Body of pancreas (tissue), 4 donors: ENCODE measurements around the gene RBMS1. TPM values are rescaled to one million over a fixed set of nuclear protein-coding genes. Genes with fewer than 3 reads are reported as not detected.

ENCODE experiments used
- ATAC-seq: fragments of 150-250 bp; one replicate; pipeline ENCODE4 v1.9.1; 2016
- DNase-seq, 4 donors: peaks; one replicate each; pipeline ENCODE4 v3.0.0-alpha.2; 2019
- H3K27ac ChIP-seq, 4 donors: fragments of 200-600 bp; sonication (generic); 1 replicate in 3 of 4; 2 replicates in 1 of 4; pipeline versions ENCODE4 v1.5.1 to v1.6.1; 2016 to 2019; ENCODE audit warnings: mild to moderate bottlenecking in 1 of 4, mixed read lengths in 1 of 4, moderate library complexity in 1 of 4
- H3K27me3 ChIP-seq, 2 donors: fragments of 200-600 bp; sonication (generic); one replicate each; pipeline ENCODE4 v1.6.0; 2016; ENCODE audit warnings: mild to moderate bottlenecking in 1 of 2
- H3K36me3 ChIP-seq, 2 donors: fragments of 200-600 bp; sonication (generic); replicated peaks in 1 of 2; 2 replicates each; pipeline ENCODE4 v1.5.1; 2016; ENCODE audit warnings: low read depth in 2 of 2; ENCODE audit not compliant: insufficient read depth in 1 of 2
- H3K4me1 ChIP-seq: fragments of 200-600 bp; sonication (generic); one replicate; pipeline ENCODE4 v1.6.0; 2016
- H3K4me3 ChIP-seq, 2 donors: fragments of 200-600 bp; sonication (generic); 1 replicate in 1 of 2; 2 replicates in 1 of 2; pipeline ENCODE4 v1.5.1; 2016 to 2019
- H3K9me3 ChIP-seq, 3 donors: fragments of 200-600 bp; sonication (generic); 1 replicate in 2 of 3; 2 replicates in 1 of 3; pipeline ENCODE4 v1.5.1; 2016
- CTCF ChIP-seq, 7 experiments: fragments of 450-650 bp in 4 of 7; fragments of 200-600 bp in 3 of 7; sonication (generic) in 3 of 7; IDR thresholded peaks; one replicate each; pipeline ENCODE4 v1.5.1; 2016 to 2019; ENCODE audit warnings: antibody characterized with exemption in 7 of 7
- POLR2A ChIP-seq, 3 donors: fragments of 450-650 bp; IDR thresholded peaks; one replicate each; pipeline ENCODE4 v1.6.1; 2016; ENCODE audit warnings: antibody characterized with exemption in 3 of 3, mild to moderate bottlenecking in 2 of 3
- WGBS, 2 donors: methylation state at CpG; one replicate each; pipeline ENCODE4 v1.1.5; 2017; 5-methylcytosine and 5-hydroxymethylcytosine counted together
- intact Hi-C: fragments of 100-400 bp; cut with DNase I; formaldehyde crosslinking; loops from one replicate; pipeline ENCODE4 v1.15.1; 2023
- total RNA-seq, 2 donors: library from RNA; depleted of rRNA; stranded (reverse); fragments of >200 nt; gene quantifications; one replicate each; pipeline ENCODE4 v1.1.0, GENCODE V29; 2016

The RBMS1 gene
- total RNA-seq, 2 donors from 2014 or later = 21.3 to 23.7 TPM

GRCh38 chr2:160479269-160479668 lies 14.3 kb downstream of the RBMS1 start:
- ATAC-seq = no peak
- DNase-seq = no peak
- Histone ChIP-seq H3K4me1 (peaks cover 4% of the 10 kb centered on the region), H3K36me3 (no peaks in the 10 kb centered on the region), H3K27me3 (no peaks in the 10 kb centered on the region), H3K4me3 (no peak overlapping the region), H3K27ac (no peak overlapping the region), H3K9me3 (no peaks in the 10 kb centered on the region)
- intact Hi-C loops = no loop called here
- TF ChIP-seq POLR2A (IDR thresholded peaks at IDR 0.05) = no peak
- no peak for TF ChIP-seq CTCF (IDR thresholded peaks at IDR 0.05)
- WGBS, 2 donors = 86 to 100% methylated on average over 1 to 3 of the region's 3 CpGs

GRCh38 chr2:160478660-160479059 lies 14.9 kb downstream of the RBMS1 start:
- Histone ChIP-seq H3K27me3 (no peaks in the 10 kb centered on the region), H3K9me3 (no peaks in the 10 kb centered on the region), H3K36me3 (no peaks in the 10 kb centered on the region), H3K4me3 (no peak overlapping the region), H3K4me1 (peaks cover 4% of the 10 kb centered on the region), H3K27ac (no peak overlapping the region)
- DNase-seq = no peak
- 54 to 62% methylated on average over 6 of the region's 6 CpGs for WGBS, 2 donors
- ATAC-seq = no peak
- intact Hi-C loops = no loop called here
- TF ChIP-seq POLR2A (IDR thresholded peaks at IDR 0.05) (no peak), CTCF (IDR thresholded peaks at IDR 0.05) (no peak)

DNA sequence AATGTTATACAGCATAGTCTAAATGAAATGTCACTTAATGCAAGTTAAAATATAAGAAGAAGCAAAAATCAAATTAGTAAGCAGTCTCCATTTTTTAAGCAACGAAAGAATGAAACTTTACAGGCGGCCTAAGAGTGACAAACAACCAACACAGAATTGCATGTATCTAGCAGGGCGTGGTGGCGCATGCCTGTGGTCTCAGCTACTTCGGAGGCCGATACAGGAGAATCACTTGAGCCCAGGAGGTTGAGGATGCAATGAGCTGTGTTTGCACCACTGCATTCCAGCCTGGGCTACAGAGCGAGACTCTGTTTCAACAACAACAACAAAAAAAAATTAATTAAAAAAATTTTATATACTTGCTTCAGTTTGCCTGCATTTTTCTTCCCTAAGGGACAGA lies 16.6 kb downstream of the RBMS1 start:
- Histone ChIP-seq H3K9me3 (no peaks in the 10 kb centered on the region), H3K36me3 (no peaks in the 10 kb centered on the region), H3K4me1 (no peaks in the 10 kb centered on the region), H3K4me3 (no peak overlapping the region), H3K27ac (no peak overlapping the region), H3K27me3 (no peaks in the 10 kb centered on the region)
- ATAC-seq (no peak), DNase-seq (no peak)
- intact Hi-C loops = no loop called here
- 96 to 98% methylated on average over 7 of the region's 7 CpGs for WGBS, 2 donors
- TF ChIP-seq POLR2A (IDR thresholded peaks at IDR 0.05) (no peak), CTCF (IDR thresholded peaks at IDR 0.05) (no peak)

- no peak overlapping the region for H3K4me3 ChIP-seq
- intact Hi-C loops = no loop called here
- no peaks in the 10 kb centered on the region for H3K4me1 ChIP-seq
- no peaks in the 10 kb centered on the region for H3K27me3 ChIP-seq
- H3K27ac ChIP-seq = no peak overlapping the region
- ATAC-seq (no peak), DNase-seq (no peak)
- 78 to 81% methylated on average over 7 of the region's 7 CpGs for WGBS, 2 donors
- no peaks in the 10 kb centered on the region for H3K9me3 ChIP-seq
- no peak for TF ChIP-seq CTCF (IDR thresholded peaks at IDR 0.05)
- no peaks in the 10 kb centered on the region for H3K36me3 ChIP-seq
Measured at GRCh38 chr2:160474891-160475787, 18.5 kb downstream of the RBMS1 start.

GRCh38 chr2:160474319-160474645 lies 19.3 kb downstream of the RBMS1 start:
- Histone ChIP-seq H3K9me3 (no peaks in the 10 kb centered on the region), H3K4me3 (no peak overlapping the region), H3K4me1 (no peaks in the 10 kb centered on the region), H3K27ac (no peak overlapping the region), H3K36me3 (no peaks in the 10 kb centered on the region), H3K27me3 (no peaks in the 10 kb centered on the region)
- intact Hi-C loops = no loop called here
- no peak for DNase-seq
- ATAC-seq = no peak
- WGBS, 2 donors = 73 to 87% methylated on average over 6 of the region's 6 CpGs
- TF ChIP-seq POLR2A (IDR thresholded peaks at IDR 0.05) (no peak), CTCF (IDR thresholded peaks at IDR 0.05) (no peak)
